Pancreas (tissue), 10 donors: ENCODE measurements around the gene STARD3. TPM values are rescaled to one million over a fixed set of nuclear protein-coding genes. Genes with fewer than 3 reads are reported as not detected.

ENCODE experiments used
- ATAC-seq, 4 donors: fragments of 200-7000 bp; cut with Tn5 transposase; one replicate each; pipeline versions ENCODE4 v1.8.0 to v1.9.1; 2020; ENCODE audit warnings: mild to moderate bottlenecking in 4 of 4, moderate library complexity in 4 of 4
- DNase-seq, 6 donors: peaks; one replicate each; pipeline ENCODE4 v3.0.0-alpha.2; 2020
- FAIRE-seq: peaks from 2 replicates; lab custom pipeline; 2012; peaks lifted over from hg19 to GRCh38; lab: Jason Lieb, UNC
- H3K27ac ChIP-seq, 4 donors: fragments of 200-600 bp; sonication (generic); 1 replicate in 3 of 4; 2 replicates in 1 of 4; pipeline versions ENCODE4 v1.5.0 to v1.8.0; 2020
- H3K27me3 ChIP-seq, 4 donors: fragments of 200-600 bp; one replicate each; pipeline ENCODE4 v1.8.0; 2021
- H3K36me3 ChIP-seq, 3 donors: fragments of 200-600 bp; sonication (generic) in 1 of 3; one replicate each; pipeline versions ENCODE4 v1.5.0 to v1.8.0; 2020 to 2021
- H3K4me1 ChIP-seq, 3 donors: fragments of 200-600 bp; one replicate each; pipeline ENCODE4 v1.8.0; 2021
- H3K4me3 ChIP-seq, 4 donors: fragments of 200-600 bp; sonication (generic) in 2 of 4; one replicate each; pipeline versions ENCODE4 v1.5.0 to v1.8.0; 2020 to 2021
- H3K9me3 ChIP-seq, 4 donors: fragments of 200-600 bp; one replicate each; pipeline ENCODE4 v1.8.0; 2021
- CTCF ChIP-seq, 4 donors: fragments of 200-600 bp; sonication (generic) in 3 of 4; IDR thresholded peaks; one replicate each; pipeline versions ENCODE4 v1.5.0 to v1.8.0; 2021; ENCODE audit warnings: antibody characterized with exemption in 4 of 4
- WGBS, 2 donors: extraction: QIAGEN DNeasy Blood & Tissue Kit; methylation state at CpG; one replicate each; pipeline ENCODE4 v1.1.7; 2013; 5-methylcytosine and 5-hydroxymethylcytosine counted together
- intact Hi-C, 3 donors: fragments of 100-400 bp; cut with DNase I; formaldehyde crosslinking; loops; one replicate each; pipeline versions ENCODE4 v1.11.1 to v1.14.2; 2022
- polyA plus RNA-seq, 2 donors: library from polyadenylated mRNA; stranded (reverse); fragments of 200-250 nt; gene quantifications; one replicate each; pipeline ENCODE4 v1.2.3, GENCODE V29; 2013
- total RNA-seq, 6 donors: library from RNA; stranded (reverse); fragmentation: NEBNext Ultra II Directional in 4 of 6; extraction: Animal tissue kit (Norgen Biotek cat#: 25700) in 4 of 6; gene quantifications; one replicate each; pipeline versions ENCODE4 v1.2.1 to v1.2.4, GENCODE V29; 2021 to 2023
- donor health status: healthy with polysubstance abuse.
- donor health status: DM: no; HTN: no; CAD: no; lungs with moderate emphysema.
- donor health status: DM: no; HTN: no; CAD: no.
- donor health status: control.
- donor health status: control.
- donor health status: Bipolar disorder and iron deficiency.
- donor health status: DM: yes; HTN: yes; CAD: no.
- donor health status: DM: no; HTN: no; CAD: no.
- donor health status: DM: no; HTN: no; CAD: no.
- donor health status: DM: yes; HTN: yes; CAD: no.

The STARD3 gene
- total and polyA plus RNA-seq, 8 donors, result 24.4 to 73.8 (median 29.9) TPM

GRCh38 chr17:39653662-39654331, 16.9 kb downstream of the STARD3 start:
- peak in 5 of 6 donors; percentile 48 to 87 (median 71) for DNase-seq
- no peaks in the 10 kb centered on the region for H3K36me3 ChIP-seq
- intact Hi-C loops, result no loop called here
- H3K4me1 ChIP-seq, result no peaks in the 10 kb centered on the region
- no peak for FAIRE-seq
- no peaks in the 10 kb centered on the region for H3K9me3 ChIP-seq
- no peaks in the 10 kb centered on the region for H3K27me3 ChIP-seq
- H3K4me3 ChIP-seq, result no peak overlapping the region
- WGBS, 2 donors, result 50 to 53% methylated on average over 14 of the region's 14 CpGs
- ATAC-seq, result peak; percentile 62 to 85 (median 78)
- H3K27ac ChIP-seq, result no peak overlapping the region
- peak; percentile 75 to 87 (median 82) for TF ChIP-seq CTCF (IDR thresholded peaks at IDR 0.05)

- no peak for FAIRE-seq
- intact Hi-C loops, result no loop called here
- no peak for DNase-seq
- H3K4me3 ChIP-seq, result no peak overlapping the region
- no peak for ATAC-seq
- no peak overlapping the region for H3K27ac ChIP-seq
- H3K36me3 ChIP-seq, result no peaks in the 10 kb centered on the region
- no peaks in the 10 kb centered on the region for H3K9me3 ChIP-seq
- no peaks in the 10 kb centered on the region for H3K4me1 ChIP-seq
- TF ChIP-seq CTCF (IDR thresholded peaks at IDR 0.05), result no peak
- 76 to 77% methylated on average over 2 of the region's 2 CpGs for WGBS, 2 donors
- H3K27me3 ChIP-seq, result no peaks in the 10 kb centered on the region
These were observed 18.2 kb downstream of the STARD3 start for GRCh38 chr17:39655105-39655504.

GRCh38 chr17:39658346-39658745, 21.4 kb downstream of the STARD3 start:
- WGBS, 2 donors, result 95 to 98% methylated on average over 11 of the region's 11 CpGs

GRCh38 chr17:39658760-39659159, 21.8 kb downstream of the STARD3 start:
- no peak for ATAC-seq
- peaks cover 0 to 9% (median 0%) of the 10 kb centered on the region in 3 donors for H3K36me3 ChIP-seq
- WGBS, 2 donors, result 83 to 90% methylated on average over 3 of the region's 3 CpGs
- no peaks in the 10 kb centered on the region for H3K27me3 ChIP-seq
- no peak overlapping the region for H3K27ac ChIP-seq
- no peak for FAIRE-seq
- no peak for DNase-seq
- H3K9me3 ChIP-seq, result no peaks in the 10 kb centered on the region
- intact Hi-C loops, result no loop called here
- TF ChIP-seq CTCF (IDR thresholded peaks at IDR 0.05), result no peak
- no peak overlapping the region for H3K4me3 ChIP-seq
- no peaks in the 10 kb centered on the region for H3K4me1 ChIP-seq

More at GRCh38 chr17:39658346-39658745, 21.4 kb downstream of the STARD3 start:
- TF ChIP-seq CTCF (IDR thresholded peaks at IDR 0.05), result no peak
- no peak for DNase-seq
- no peak for ATAC-seq
- no peak for FAIRE-seq
- H3K9me3 ChIP-seq, result no peaks in the 10 kb centered on the region
- no peaks in the 10 kb centered on the region for H3K4me1 ChIP-seq
- H3K27me3 ChIP-seq, result no peaks in the 10 kb centered on the region
- H3K27ac ChIP-seq, result no peak overlapping the region
- H3K4me3 ChIP-seq, result no peak overlapping the region
- H3K36me3 ChIP-seq, result peaks cover 0 to 9% (median 0%) of the 10 kb centered on the region in 3 donors
- intact Hi-C loops, result no loop called here
